GM18870 (cell line): ENCODE data around the gene GABRB3.

Experiments
- ATAC-seq: cut with Tn5 transposase; IDR thresholded peaks from one replicate; pipeline ENCODE4 v1.9.1; 2021; ENCODE audit warnings: moderate library complexity; ENCODE audit not compliant: unreplicated experiment

GABRB3 gene

GRCh38 chr15:26679927-26680326 is 92.9 kb downstream of the GABRB3 start:
- no peak for ATAC-seq

GRCh38 chr15:26676115-26676514 is 96.8 kb downstream of the GABRB3 start:
- no peak for ATAC-seq

- no peak for ATAC-seq
Measured at GRCh38 chr15:26674467-26674866, 98.4 kb downstream of the GABRB3 start.

- ATAC-seq = no peak
Measured at GRCh38 chr15:26673445-26673844, 99.4 kb downstream of the GABRB3 start.

DNA sequence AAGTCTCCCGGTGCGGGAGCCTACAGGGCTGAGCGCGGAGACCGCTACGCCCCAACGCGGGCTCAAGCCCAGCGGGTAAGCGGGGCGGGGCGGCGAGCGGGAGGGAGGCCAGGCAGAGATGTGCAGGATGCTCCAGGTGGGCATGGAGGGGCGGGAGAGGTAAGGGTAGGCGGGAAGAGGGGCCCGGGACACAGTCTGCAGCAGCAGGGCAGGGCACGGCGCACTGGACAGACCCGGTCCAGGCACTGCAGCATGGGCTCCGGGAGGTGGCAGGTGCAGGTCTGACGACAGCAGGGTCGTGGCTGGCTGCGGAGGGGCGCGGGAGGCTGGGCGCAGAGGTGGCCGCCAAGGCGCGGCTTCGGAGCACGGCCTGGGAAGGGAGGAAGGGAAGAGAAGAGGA is 102.8 kb downstream of the GABRB3 start:
- no peak for ATAC-seq

GRCh38 chr15:26667222-26667988 is 105.5 kb downstream of the GABRB3 start:
- ATAC-seq = no peak

GRCh38 chr15:26665957-26666791 is 106.7 kb downstream of the GABRB3 start:
- ATAC-seq = no peak

DNA sequence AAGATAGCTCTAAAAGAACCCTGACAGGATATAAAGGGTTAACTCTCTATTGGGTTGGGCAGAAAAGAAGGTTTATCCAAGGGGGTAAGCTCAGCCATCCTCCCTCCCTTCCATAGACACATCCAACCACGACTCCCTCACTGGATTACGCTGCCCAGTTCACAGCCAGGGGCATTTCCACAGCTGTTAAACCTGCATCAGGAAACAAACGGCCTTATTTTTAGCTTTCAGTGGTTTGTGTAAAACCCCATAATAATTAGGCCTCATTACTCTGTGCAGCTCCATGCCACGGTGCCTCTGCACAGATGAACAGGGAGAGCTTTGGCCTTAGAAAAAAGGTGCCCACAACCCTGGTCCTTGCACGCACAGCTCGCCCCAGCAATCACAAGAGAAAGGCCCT is 110.6 kb downstream of the GABRB3 start:
- ATAC-seq = no peak

DNA sequence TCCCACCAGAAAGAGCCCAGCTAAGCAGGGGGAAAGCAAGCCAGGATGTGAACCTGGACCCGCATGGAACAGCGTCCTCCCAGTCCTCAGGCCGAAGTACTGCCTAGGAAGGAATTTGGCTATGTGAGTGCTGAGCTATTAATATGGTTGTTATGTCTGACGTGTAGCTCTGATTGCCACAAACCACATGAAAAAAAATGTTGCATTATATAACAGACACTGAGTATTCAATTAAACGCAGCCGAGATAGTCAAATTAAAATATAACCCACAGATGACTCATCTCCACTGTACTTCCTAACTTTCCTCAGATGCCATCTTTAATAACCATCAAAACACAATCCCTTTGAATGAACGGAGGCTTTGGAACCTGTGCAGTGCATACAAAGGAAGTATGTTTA is 111.1 kb downstream of the GABRB3 start:
- ATAC-seq = no peak

DNA sequence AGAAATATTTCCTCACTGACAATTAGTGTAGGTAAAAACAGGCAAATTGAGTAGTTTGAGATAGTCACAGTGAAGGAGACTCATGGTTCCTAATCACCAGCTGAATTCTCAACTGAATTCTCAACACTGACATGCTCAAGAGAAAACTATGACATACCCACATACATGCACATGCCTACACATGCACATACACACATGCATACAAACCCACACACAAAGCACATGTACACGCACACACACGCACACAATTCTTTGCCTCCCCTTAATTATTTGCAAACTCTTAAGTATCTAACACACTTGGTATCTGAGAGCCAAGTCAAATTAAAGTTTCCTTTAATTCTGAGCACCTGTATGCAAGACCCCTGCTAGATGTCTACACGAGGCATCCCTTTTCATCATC is 111.8 kb downstream of the GABRB3 start:
- no peak for ATAC-seq

- no peak for ATAC-seq
Measured at GRCh38 chr15:26660241-26660640, 112.6 kb downstream of the GABRB3 start.

DNA sequence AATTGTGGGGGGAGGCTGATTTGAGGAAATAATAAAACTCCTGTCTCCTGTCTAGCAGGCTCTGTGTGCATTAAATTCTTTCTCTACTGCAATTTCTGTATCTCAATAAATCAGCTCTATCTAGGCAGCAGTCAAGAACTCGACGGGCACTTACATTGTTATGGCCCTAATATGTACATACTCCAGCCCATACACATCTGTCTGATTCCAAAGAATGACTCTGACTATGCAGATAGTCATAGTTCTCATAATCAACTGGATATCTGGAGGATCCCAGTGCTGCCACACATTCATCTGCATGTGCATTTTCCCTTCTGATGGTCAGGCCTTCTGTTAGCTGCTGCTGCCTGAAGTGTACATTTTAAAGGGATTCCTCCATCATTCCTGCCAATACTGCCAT is 114.6 kb downstream of the GABRB3 start:
- no peak for ATAC-seq

GRCh38 chr15:26656080-26656479 is 116.8 kb downstream of the GABRB3 start:
- no peak for ATAC-seq

- ATAC-seq = no peak
Measured at GRCh38 chr15:26651909-26652308, 121.0 kb downstream of the GABRB3 start.

DNA sequence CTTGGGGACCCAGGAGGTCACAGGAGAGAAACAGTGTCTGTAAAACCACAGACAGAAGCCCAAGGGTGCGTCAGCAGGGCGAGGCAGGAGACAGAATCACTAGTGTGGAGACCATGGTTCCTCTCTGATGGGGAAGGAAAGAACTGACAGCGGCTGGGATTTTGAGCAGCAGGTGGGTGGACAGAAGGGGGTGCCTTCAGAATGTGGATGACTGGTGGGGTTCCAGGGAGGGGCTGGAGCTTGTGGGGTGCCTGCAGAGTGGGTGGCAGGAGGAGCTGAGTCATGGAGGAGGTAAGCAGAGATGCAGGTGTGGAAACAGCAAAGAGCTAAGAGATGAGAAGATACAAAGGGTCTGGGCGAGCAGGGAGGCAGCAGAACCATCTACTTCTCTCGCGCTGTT is 124.2 kb downstream of the GABRB3 start:
- no peak for ATAC-seq

DNA sequence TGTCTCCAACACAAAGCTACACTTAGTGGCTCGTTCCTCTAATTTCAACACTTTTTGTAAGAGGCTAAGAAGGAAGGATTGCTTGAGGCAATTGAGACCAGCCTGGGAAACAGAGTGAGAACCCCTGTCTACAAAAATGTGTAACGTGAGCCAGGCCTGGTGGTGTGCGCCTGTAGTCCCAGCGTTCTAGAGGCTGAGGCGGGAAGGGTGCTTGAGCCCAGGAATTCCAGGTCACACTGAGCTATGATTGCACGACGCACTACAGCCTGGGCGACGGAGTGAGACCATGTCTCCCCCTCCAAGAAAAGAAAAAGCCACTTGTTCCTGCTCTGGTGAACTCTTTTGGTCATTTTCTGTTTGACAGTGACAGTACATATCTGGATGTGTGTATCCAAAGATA is 127.9 kb downstream of the GABRB3 start:
- no peak for ATAC-seq

DNA sequence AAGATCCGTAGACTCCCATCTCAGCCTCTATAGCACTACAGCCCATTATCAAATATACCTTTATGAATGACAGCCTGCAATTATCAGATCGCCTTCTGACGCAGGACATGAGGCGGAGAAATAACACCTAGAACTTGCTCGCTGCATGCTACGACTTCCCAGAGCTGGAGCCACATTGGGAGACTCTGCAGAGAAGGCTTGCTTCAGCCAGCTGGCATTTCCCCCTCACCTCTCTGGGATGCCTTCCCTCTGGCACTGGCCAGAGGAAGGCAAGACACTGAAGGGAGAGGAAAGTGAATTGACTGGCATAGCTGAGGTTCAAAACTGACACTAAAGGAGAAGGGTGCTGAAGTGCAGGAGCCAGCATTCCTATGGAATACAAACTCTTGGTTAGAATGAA is 131.7 kb downstream of the GABRB3 start:
- ATAC-seq = no peak

- ATAC-seq = no peak
Measured at GRCh38 chr15:26640601-26641000, 132.3 kb downstream of the GABRB3 start.

GRCh38 chr15:26639966-26640365 is 132.9 kb downstream of the GABRB3 start:
- no peak for ATAC-seq

GRCh38 chr15:26635614-26636013 is 137.3 kb downstream of the GABRB3 start:
- no peak for ATAC-seq

- ATAC-seq = no peak
Measured at GRCh38 chr15:26635105-26635504, 137.8 kb downstream of the GABRB3 start.

- no peak for ATAC-seq
Measured at GRCh38 chr15:26634319-26634718, 138.5 kb downstream of the GABRB3 start.
